GM12891 (cell line): ENCODE results near the gene KIF6.

Experiments used
- POLR2A ChIP-seq: IDR thresholded peaks from 2 replicates; pipeline ENCODE4 v1.6.1; 2011; ENCODE audit warnings: low read depth, low read length, control low read depth
- POLR2AphosphoS5 ChIP-seq: IDR thresholded peaks from 2 replicates; pipeline ENCODE4 v1.6.1; 2011; ENCODE audit warnings: low read depth, low read length, control low read depth
- TAF1 ChIP-seq: IDR thresholded peaks from 2 replicates; pipeline ENCODE4 v1.6.1; 2011; ENCODE audit warnings: low read depth, low read length, control low read depth

DNA sequence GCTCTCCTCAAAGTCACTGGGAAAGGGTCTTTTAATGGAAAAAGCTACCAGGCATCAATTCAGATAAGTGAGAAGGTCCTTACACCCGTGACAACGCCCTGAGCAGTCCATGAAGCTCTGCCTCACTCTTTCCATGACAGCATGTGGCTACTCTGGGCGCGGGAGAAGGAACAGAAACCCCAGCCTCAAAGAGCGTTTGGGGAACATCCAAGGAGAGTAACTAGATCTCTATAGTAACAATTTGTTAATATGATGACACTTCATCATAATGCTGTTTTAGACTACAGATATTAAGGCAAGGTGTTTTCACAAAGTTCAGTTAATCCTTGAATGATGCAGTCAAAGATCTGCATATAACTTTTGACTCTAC is 55.2 kb downstream of the KIF6 start:
- TF ChIP-seq POLR2A, result no peak
- TF ChIP-seq POLR2AphosphoS5, result no peak
- TF ChIP-seq TAF1, result no peak
